D721Med (cell line): ENCODE measurements around the gene CEBPG.

Experiments
- DNase-seq: peaks from one replicate; pipeline ENCODE4 v3.0.0; 2011; ENCODE audit warnings: low spot score; ENCODE audit not compliant: insufficient read length
- FAIRE-seq: peaks from 2 replicates; lab custom pipeline; 2011; peaks lifted over from hg19 to GRCh38; lab: Jason Lieb, UNC
- CTCF ChIP-seq: IDR thresholded peaks from 2 replicates; pipeline ENCODE4 v1.5.1; 2012; ENCODE audit warnings: mild to moderate bottlenecking, control low read depth; ENCODE audit not compliant: insufficient read depth; ENCODE audit errors: missing control alignments

The CEBPG gene

DNA sequence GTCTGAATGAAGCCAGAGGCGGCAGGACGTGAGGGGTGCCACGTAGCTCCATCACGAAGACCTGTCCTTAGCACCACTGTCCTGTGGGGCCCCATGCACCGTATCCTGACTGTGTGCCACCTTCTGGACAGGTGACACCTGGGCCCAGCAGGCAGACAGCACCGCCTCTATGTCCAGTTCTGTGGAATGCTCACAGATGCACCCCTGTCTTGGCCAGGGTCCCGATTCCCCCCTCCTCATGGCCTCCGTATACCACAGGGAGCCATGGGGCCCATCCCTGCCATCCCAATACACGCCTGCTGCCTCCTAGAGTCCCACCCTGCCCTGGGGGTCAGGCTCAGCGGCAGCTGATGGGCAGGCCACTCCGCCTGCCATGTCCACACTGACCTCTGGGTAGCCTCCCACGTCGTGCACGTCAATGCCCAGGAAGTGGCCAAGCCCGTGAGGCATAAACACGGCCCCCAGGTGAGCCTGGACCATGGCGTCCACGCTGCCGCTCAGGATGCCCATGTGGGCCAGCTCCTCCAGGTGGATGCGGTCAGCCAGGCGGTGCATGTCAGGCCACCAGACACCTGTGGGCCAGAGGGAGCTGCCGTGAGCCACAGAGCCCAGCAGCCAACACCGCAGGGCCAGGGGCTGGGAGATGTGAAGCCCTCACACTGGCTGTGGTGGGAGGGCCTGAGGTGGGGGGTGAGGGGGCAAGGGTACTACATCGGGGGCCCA is 17.6 kb downstream of the CEBPG start:
- TF ChIP-seq CTCF = no peak
- no peak for DNase-seq
- FAIRE-seq = no peak

DNA sequence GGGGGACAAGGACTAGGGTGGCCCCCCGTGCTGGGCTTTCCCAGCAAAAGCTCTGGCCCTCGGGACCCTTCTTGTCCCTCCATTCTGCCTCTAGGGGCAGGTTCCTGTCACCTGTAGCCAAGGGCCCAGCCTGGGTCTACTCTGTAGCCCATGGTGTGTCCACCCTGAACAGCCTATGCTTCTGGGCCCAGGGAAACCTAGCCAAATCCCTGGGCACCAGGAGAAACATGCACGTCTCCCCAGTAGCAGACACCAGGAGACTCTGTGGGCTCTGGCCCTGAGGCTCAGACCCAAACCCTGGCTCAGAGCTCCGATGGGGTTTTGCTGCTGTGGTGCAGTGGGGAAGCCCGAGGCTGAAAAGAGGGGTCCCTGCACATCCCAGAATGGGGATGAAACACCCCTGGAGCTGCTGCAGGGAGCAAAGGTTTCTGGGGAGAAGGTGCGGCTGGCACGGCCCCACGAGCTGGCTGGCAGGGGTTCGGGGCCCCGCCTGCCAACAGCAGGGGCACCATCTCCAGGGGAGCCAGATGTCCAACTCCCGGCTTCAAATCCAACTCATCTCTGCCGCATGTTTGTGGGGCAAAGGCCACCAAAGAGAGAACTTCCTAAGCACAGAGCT is 18.2 kb downstream of the CEBPG start:
- DNase-seq = no peak
- no peak for TF ChIP-seq CTCF
- FAIRE-seq = no peak

DNA sequence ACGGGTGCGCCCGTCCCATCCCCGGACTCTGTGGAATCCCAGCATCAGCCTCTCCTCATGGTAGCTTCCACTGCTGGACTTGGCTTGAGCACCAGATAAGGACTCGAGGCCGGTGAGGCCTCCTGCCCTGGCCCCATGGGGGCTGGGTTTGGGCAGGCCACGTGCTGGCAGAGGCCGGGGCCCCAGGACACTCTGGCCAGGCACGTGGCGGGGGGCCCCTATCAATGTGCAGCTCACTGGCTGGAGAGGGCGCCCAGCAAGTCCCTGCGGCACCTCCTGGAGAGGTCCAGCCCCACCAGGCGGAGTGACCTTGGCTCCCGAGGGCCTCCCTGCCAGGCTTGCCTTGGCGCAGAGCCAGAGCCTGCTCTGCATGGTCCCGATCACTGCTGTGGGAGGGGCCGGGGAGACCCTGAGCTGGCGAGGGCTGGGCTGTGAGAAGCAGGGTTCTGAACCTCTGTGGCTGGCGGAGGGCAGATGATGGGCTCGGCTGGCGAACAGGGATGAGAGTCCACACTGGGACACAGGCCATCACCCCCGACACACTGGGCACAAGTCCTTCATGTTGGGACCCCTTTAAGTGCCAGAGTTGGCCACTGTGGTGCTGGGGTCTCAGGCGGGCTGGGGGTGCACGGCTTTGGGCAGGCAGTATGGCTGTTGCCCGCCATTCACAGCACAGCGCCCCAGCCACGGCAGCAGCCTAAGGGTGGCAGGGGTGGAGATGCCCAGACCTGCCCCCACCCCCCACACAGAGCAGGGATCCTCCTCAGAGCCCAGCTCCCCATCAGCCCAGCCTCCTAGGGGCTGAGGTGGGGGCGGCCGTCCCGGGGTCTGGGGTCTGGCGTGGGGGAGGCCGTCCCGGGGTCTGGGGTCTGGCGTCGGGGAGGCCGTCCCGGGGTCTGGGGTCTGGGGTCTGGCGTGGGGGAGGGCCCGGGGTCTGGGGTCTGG is 19.1 kb downstream of the CEBPG start:
- FAIRE-seq = no peak
- TF ChIP-seq CTCF = no peak
- no peak for DNase-seq

- no peak for DNase-seq
- FAIRE-seq = no peak
- no peak for TF ChIP-seq CTCF
These were observed 19.9 kb downstream of the CEBPG start for GRCh38 chr19:33393286-33394005.

GRCh38 chr19:33394006-33394722 is 20.7 kb downstream of the CEBPG start:
- no peak for DNase-seq
- FAIRE-seq = no peak

More at GRCh38 chr19:33394006-33394722, 20.7 kb downstream of the CEBPG start:
- TF ChIP-seq CTCF = no peak
